ELR (cell line): ENCODE measurements around the gene FAM151B.

ENCODE experiments used
- DNase-seq: peaks from one replicate; pipeline ENCODE4 v3.0.0-alpha.2; 2015; ENCODE audit warnings: low read depth

FAM151B gene

DNA sequence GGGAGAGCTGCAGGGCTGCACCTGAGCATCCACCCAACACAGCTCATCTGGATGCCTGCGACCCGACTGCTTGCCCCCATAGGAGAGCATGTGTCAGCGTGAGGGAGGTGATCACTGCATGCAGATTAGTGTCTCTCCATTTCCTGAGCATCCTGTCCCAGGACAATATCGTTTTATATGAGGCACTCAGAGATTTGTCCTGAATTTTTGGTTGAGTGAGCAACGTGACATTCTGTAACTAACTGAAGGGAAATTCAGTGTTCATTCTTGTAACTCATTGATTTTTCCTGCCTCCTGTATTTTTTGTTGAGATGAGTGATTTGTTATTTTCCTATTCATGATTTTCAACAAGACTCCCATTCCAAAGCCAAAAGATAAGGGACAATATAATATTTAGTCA lies 102.9 kb downstream of the FAM151B start:
- no peak for DNase-seq

DNA sequence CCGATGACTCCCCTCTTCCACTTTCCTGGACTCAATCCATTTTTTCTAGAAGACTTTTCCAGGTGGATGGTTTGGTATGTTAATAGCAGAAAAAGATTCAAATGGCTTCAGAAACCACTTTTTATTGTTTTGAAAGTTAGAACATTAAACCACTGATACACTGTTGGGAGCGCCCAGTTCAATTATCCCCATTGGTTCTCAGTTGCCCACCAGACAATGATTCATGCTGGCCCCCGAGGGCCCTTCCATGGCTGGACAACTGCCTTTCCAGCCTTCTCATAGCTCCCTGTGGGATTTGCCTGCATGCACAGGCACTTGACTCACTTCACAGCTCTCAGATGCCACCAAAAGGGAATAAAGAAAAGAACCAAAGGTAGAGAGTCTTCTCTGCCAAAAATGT lies 103.5 kb downstream of the FAM151B start:
- peak; percentile 25 for DNase-seq

DNA sequence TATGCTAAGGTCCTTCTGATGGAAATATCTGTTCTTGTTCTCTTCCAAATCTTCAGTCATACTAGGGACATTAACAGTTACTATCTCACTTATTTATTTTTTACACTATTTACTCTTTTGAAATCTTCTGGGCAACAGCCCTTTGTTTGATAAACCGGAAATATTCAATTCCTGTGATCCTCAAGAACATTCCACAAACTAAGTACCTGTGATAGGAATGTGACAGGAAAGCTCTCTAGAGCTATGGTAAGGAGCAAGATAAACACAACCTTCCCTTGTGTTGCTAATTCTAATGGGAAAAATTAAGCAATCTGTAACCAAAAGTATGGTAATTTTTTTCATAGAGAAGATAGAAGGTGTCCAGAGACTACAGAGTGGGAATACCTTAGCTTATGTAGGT lies 104.2 kb downstream of the FAM151B start:
- no peak for DNase-seq
